Kidney glomerular epithelial cell (primary cell): ENCODE measurements around the gene ALLC.

Experiments
- DNase-seq: peaks from one replicate; lab custom pipeline; 2025; lab: John Stamatoyannopoulos, UW

ALLC gene

GRCh38 chr2:3751251-3751650 lies 93.3 kb downstream of the ALLC start:
- DNase-seq = no peak

GRCh38 chr2:3751806-3752205 lies 93.8 kb downstream of the ALLC start:
- no peak for DNase-seq
